CD4-positive, alpha-beta T cell (primary cell): ENCODE data around the gene PSMF1. TPM values are rescaled to one million over a fixed set of nuclear protein-coding genes. Genes with fewer than 3 reads are reported as not detected.

ENCODE experiments used
- ATAC-seq: fragments of 200-7000 bp; cut with Tn5 transposase; one replicate; pipeline ENCODE4 v1.10.0; 2022; ENCODE audit warnings: mild to moderate bottlenecking; ENCODE audit not compliant: poor library complexity
- CTCF ChIA-PET: fragments of 350-600 bp; sonication (Branson Sonifier 250); formaldehyde crosslinking; loops from one replicate; lab custom pipeline; 2021; ENCODE audit warnings: antibody characterized with exemption, inconsistent platforms; lab: Charles Lee
- POLR2A ChIA-PET: fragments of 350-600 bp; sonication (Branson Sonifier 250); formaldehyde crosslinking; loops from one replicate; lab custom pipeline; 2021; ENCODE audit warnings: antibody characterized with exemption, inconsistent platforms; lab: Charles Lee
- DNase-seq, 14 experiments: peaks; one replicate each; pipeline ENCODE4 v3.0.0-alpha.2; 2013 to 2020; ENCODE audit warnings: mixed read lengths in 2 of 14
- H3K27ac ChIP-seq, 2 donors: one replicate each; pipeline versions ENCODE4 v1.5.1 to v1.7.0; 2013; ENCODE audit warnings: low read length in 2 of 2, low read depth in 1 of 2, mild to moderate bottlenecking in 1 of 2
- H3K27me3 ChIP-seq, 2 experiments: 1 replicate in 1 of 2; 2 replicates in 1 of 2; pipeline versions ENCODE4 v1.6.1 to v1.7.0; 2013; ENCODE audit warnings: low read length in 2 of 2, control low read depth in 1 of 2, mild to moderate bottlenecking in 1 of 2, moderate library complexity in 1 of 2; ENCODE audit not compliant: insufficient read depth in 2 of 2, control insufficient read depth in 1 of 2
- H3K36me3 ChIP-seq: one replicate; pipeline ENCODE4 v1.6.1; 2013; ENCODE audit warnings: low read length, control low read depth; ENCODE audit not compliant: insufficient read depth
- H3K4me1 ChIP-seq: one replicate; pipeline ENCODE4 v1.6.1; 2013; ENCODE audit warnings: low read length, control low read depth; ENCODE audit not compliant: insufficient read depth
- H3K4me3 ChIP-seq: one replicate; pipeline ENCODE4 v1.5.1; 2013; ENCODE audit warnings: mild to moderate bottlenecking, low read length, moderate library complexity
- H3K9me3 ChIP-seq, 2 experiments: 1 replicate in 1 of 2; 2 replicates in 1 of 2; pipeline versions ENCODE4 v1.6.1 to v1.7.0; 2013; ENCODE audit warnings: low read length in 2 of 2, mild to moderate bottlenecking in 2 of 2, control low read depth in 1 of 2, moderate library complexity in 1 of 2; ENCODE audit not compliant: control insufficient read depth in 1 of 2, insufficient read depth in 1 of 2
- H3K27ac Mint-ChIP-seq: one replicate; pipeline ENCODE4 v1.8.0; 2020; ENCODE audit warnings: mixed read lengths
- H3K27me3 Mint-ChIP-seq: one replicate; pipeline ENCODE4 v1.8.0; 2021; ENCODE audit warnings: mixed read lengths
- H3K36me3 Mint-ChIP-seq: one replicate; pipeline ENCODE4 v1.8.0; 2021; ENCODE audit warnings: low read depth, mixed read lengths
- H3K4me1 Mint-ChIP-seq: one replicate; pipeline ENCODE4 v1.8.0; 2021; ENCODE audit warnings: low read depth, mixed read lengths
- H3K4me3 Mint-ChIP-seq: one replicate; pipeline ENCODE4 v1.8.0; 2020; ENCODE audit warnings: mild to moderate bottlenecking, mixed read lengths
- H3K9me3 Mint-ChIP-seq: one replicate; pipeline ENCODE4 v1.8.0; 2020; ENCODE audit warnings: mixed read lengths
- intact Hi-C, 2 experiments: fragments of 100-400 bp; cut with DNase I in 1 of 2; cut with micrococcal nuclease in 1 of 2; formaldehyde crosslinking; loops; one replicate each; pipeline versions ENCODE4 v1.15.1 to v1.9.0; 2023 to 2025; cut with DNase I, micrococcal nuclease
- total RNA-seq, 174 experiments: library from RNA in 2 of 174; stranded (reverse) in 2 of 174; gene quantifications; one replicate each; pipeline ENCODE4 v1.2.3 and lab custom pipeline; 2021 to 2026
- TF ChIP-seq, protein P1 (sequence below): fragments of 200-600 bp; IDR thresholded peaks from one replicate; pipeline ENCODE4 v1.8.0; 2022; ENCODE audit warnings: antibody characterized with exemption, mild to moderate bottlenecking

PSMF1 gene
- total RNA-seq, 2 experiments from 2014 or later, result 79.9 to 84.2 TPM

DNA sequence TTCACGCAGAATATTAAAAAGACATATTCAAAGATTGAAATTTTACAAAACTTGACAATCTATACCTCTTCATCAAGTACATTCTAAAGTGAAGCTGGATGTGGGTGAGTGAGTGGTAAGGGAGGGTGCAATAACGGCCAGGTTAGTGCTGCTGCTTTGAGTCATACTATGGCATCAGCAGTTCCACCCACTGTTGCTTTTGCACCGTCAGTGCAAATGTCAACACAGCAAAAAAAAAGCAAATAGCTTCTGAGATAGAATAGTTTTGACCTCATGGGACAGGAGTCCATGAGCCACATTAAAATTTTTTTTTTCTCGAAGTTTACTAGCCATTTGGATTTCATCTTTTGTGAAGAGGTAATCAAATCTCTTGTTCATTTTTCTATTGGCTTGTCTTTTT lies 31.8 kb downstream of the PSMF1 start:
- peaks cover 95% of the 10 kb centered on the region for H3K36me3 Mint-ChIP-seq
- TF ChIP-seq, protein P1, sequence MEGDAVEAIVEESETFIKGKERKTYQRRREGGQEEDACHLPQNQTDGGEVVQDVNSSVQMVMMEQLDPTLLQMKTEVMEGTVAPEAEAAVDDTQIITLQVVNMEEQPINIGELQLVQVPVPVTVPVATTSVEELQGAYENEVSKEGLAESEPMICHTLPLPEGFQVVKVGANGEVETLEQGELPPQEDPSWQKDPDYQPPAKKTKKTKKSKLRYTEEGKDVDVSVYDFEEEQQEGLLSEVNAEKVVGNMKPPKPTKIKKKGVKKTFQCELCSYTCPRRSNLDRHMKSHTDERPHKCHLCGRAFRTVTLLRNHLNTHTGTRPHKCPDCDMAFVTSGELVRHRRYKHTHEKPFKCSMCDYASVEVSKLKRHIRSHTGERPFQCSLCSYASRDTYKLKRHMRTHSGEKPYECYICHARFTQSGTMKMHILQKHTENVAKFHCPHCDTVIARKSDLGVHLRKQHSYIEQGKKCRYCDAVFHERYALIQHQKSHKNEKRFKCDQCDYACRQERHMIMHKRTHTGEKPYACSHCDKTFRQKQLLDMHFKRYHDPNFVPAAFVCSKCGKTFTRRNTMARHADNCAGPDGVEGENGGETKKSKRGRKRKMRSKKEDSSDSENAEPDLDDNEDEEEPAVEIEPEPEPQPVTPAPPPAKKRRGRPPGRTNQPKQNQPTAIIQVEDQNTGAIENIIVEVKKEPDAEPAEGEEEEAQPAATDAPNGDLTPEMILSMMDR, result no peak
- H3K36me3 ChIP-seq, result peaks cover 64% of the 10 kb centered on the region
- ChIA-PET POLR2A (no interaction called here), CTCF (interaction anchor here (0.7 kb wide), 1 partner anchor 215 kb away, joined by 3 read pairs; no protein-coding TSS in a partner anchor)
- intact Hi-C loops, result no loop called here
- H3K4me3 Mint-ChIP-seq, result no peak overlapping the region
- H3K4me1 ChIP-seq, result peaks cover 4% of the 10 kb centered on the region
- no peak overlapping the region for H3K27ac ChIP-seq
- DNase-seq (no peak), ATAC-seq (no peak)
- no peaks in the 10 kb centered on the region for H3K27me3 Mint-ChIP-seq
- H3K27me3 ChIP-seq, result no peaks in the 10 kb centered on the region
- H3K27ac Mint-ChIP-seq, result no peak overlapping the region
- peaks cover 32% of the 10 kb centered on the region for H3K4me1 Mint-ChIP-seq
- no peak overlapping the region for H3K4me3 ChIP-seq
- no peaks in the 10 kb centered on the region for H3K9me3 ChIP-seq
- H3K9me3 Mint-ChIP-seq, result peaks cover 3% of the 10 kb centered on the region

DNA sequence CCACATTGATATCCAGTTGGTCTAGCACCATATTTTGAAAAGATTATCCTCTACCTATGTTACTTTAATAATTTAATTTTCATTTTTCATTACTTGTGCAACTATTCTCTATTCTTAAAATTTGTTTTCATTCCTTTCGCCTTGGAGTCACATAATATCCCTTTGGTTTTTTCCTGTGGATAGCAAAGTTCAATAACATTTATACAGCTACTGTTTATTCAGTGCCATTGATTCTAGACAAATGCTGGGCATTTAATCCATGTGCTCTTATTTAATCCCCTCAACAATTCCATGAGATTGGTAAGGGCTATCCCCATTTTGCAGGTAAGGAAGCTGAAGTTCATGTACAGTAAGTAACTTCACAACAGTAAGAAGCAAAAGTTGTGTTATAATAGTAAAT lies 32.6 kb downstream of the PSMF1 start:
- TF ChIP-seq, protein P1, result no peak
- H3K27ac ChIP-seq, result no peak overlapping the region
- Mint-ChIP-seq H3K27ac (no peak overlapping the region), H3K4me3 (no peak overlapping the region), H3K36me3 (peaks cover 95% of the 10 kb centered on the region), H3K4me1 (peaks cover 31% of the 10 kb centered on the region), H3K27me3 (no peaks in the 10 kb centered on the region), H3K9me3 (peaks cover 3% of the 10 kb centered on the region)
- H3K36me3 ChIP-seq, result peaks cover 63% of the 10 kb centered on the region
- no peaks in the 10 kb centered on the region for H3K27me3 ChIP-seq
- H3K4me1 ChIP-seq, result peaks cover 4% of the 10 kb centered on the region
- no peak overlapping the region for H3K4me3 ChIP-seq
- intact Hi-C loops, result no loop called here
- ChIA-PET POLR2A (no interaction called here), CTCF (interaction anchor here (0.7 kb wide), 1 partner anchor 19 kb away, joined by 3 read pairs; no protein-coding TSS in a partner anchor)
- peaks cover 0 to 2% of the 10 kb centered on the region in 2 experiments for H3K9me3 ChIP-seq
- no peak for ATAC-seq
- no peak for DNase-seq

DNA sequence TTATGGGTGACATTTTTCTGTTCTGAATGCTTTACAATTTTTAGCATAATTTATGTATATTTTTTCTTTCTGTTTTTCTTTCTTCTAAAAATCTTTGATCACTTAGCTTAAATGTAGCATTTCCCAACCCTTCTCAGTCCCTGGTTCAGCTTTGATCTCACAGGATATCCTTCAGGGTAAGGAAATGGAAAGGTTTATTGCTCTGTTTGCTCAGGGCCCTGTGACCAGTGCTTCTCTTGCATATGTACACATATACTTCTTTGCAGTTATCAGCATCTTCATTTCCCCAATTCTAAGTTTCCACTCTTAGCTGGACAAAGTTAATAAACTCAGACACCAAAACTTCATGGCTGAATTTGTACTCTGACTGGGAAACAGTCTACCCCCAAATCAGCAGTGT lies 35.8 kb downstream of the PSMF1 start:
- H3K27me3 ChIP-seq, result no peaks in the 10 kb centered on the region
- Mint-ChIP-seq H3K27ac (no peak overlapping the region), H3K36me3 (peaks cover 88% of the 10 kb centered on the region), H3K4me1 (peaks cover 21% of the 10 kb centered on the region), H3K9me3 (peaks cover 3% of the 10 kb centered on the region), H3K4me3 (no peak overlapping the region), H3K27me3 (no peaks in the 10 kb centered on the region)
- ChIA-PET POLR2A (no interaction called here), CTCF (no interaction called here)
- peaks cover 48% of the 10 kb centered on the region for H3K36me3 ChIP-seq
- no peak overlapping the region for H3K4me3 ChIP-seq
- intact Hi-C loops, result no loop called here
- ATAC-seq (no peak), DNase-seq (no peak)
- no peak overlapping the region for H3K27ac ChIP-seq
- TF ChIP-seq, protein P1, result no peak
- no peaks in the 10 kb centered on the region for H3K4me1 ChIP-seq
- H3K9me3 ChIP-seq, result peaks cover 0 to 6% of the 10 kb centered on the region in 2 experiments
